Measurements from ENCODE around the gene ZFHX3. TPM values are rescaled to one million over a fixed set of nuclear protein-coding genes. Genes with fewer than 3 reads are reported as not detected.

ZFHX3 gene
- total and polyA plus RNA-seq, 8 donors, result 2.5 to 17.6 (median 9.9) TPM

- WGBS, 2 donors, result 78 to 81% methylated on average over 4 of the region's 4 CpGs
- H3K4me3 ChIP-seq, result no peak overlapping the region
- H3K36me3 ChIP-seq, result no peaks in the 10 kb centered on the region
- H3K4me1 ChIP-seq, result peaks cover 26 to 57% (median 56%) of the 10 kb centered on the region in 3 donors
- no peaks in the 10 kb centered on the region for H3K9me3 ChIP-seq
- H3K27ac ChIP-seq, result peak overlapping the region in 1 of 4 donors; percentile 94
- no peaks in the 10 kb centered on the region for H3K27me3 ChIP-seq
- TF ChIP-seq CTCF (IDR thresholded peaks at IDR 0.05), result no peak
- intact Hi-C loops (cut with DNase I), result no loop called here
- ATAC-seq, result no peak
- FAIRE-seq, result no peak
- no peak for DNase-seq
These were observed 5.1 kb upstream of the ZFHX3 start for GRCh38 chr16:73053038-73053363.

GRCh38 chr16:73052576-73052975 is 4.6 kb upstream of the ZFHX3 start:
- H3K4me3 ChIP-seq, result no peak overlapping the region
- DNase-seq (no peak), ATAC-seq (no peak), FAIRE-seq (no peak)
- no peaks in the 10 kb centered on the region for H3K9me3 ChIP-seq
- no peaks in the 10 kb centered on the region for H3K36me3 ChIP-seq
- intact Hi-C loops (cut with DNase I), result no loop called here
- peaks cover 26 to 57% (median 56%) of the 10 kb centered on the region in 3 donors for H3K4me1 ChIP-seq
- H3K27ac ChIP-seq, result peak overlapping the region in 1 of 4 donors; percentile 94
- WGBS, 2 donors, result 85 to 89% methylated on average over 9 of the region's 9 CpGs
- no peaks in the 10 kb centered on the region for H3K27me3 ChIP-seq
- no peak for TF ChIP-seq CTCF (IDR thresholded peaks at IDR 0.05)

- Histone ChIP-seq H3K4me3 (no peak overlapping the region), H3K27ac (peak overlapping the region in 2 of 4 donors; percentile 19 to 30), H3K36me3 (no peaks in the 10 kb centered on the region), H3K4me1 (peaks cover 26 to 60% (median 59%) of the 10 kb centered on the region in 3 donors), H3K27me3 (no peaks in the 10 kb centered on the region), H3K9me3 (no peaks in the 10 kb centered on the region)
- intact Hi-C loops (cut with DNase I), result no loop called here
- 94% methylated on average over 9 of the region's 9 CpGs for WGBS, 2 donors
- no peak for TF ChIP-seq CTCF (IDR thresholded peaks at IDR 0.05)
- ATAC-seq, result no peak
- DNase-seq, result no peak
- FAIRE-seq, result no peak
These were observed 4.0 kb upstream of the ZFHX3 start for GRCh38 chr16:73051961-73052360.

- ATAC-seq (no peak), FAIRE-seq (no peak), DNase-seq (no peak)
- H3K27ac ChIP-seq, result peak overlapping the region in 3 of 4 donors; percentile 19 to 54 (median 30)
- no peak for TF ChIP-seq CTCF (IDR thresholded peaks at IDR 0.05)
- H3K4me1 ChIP-seq, result peaks cover 30 to 67% (median 63%) of the 10 kb centered on the region in 3 donors
- no peak overlapping the region for H3K4me3 ChIP-seq
- no peaks in the 10 kb centered on the region for H3K36me3 ChIP-seq
- intact Hi-C loops (cut with DNase I), result no loop called here
- no peaks in the 10 kb centered on the region for H3K27me3 ChIP-seq
- 32 to 33% methylated on average over 5 of the region's 5 CpGs for WGBS, 2 donors
- H3K9me3 ChIP-seq, result no peaks in the 10 kb centered on the region
These were observed 3.3 kb upstream of the ZFHX3 start for GRCh38 chr16:73051226-73051625.

GRCh38 chr16:73050201-73051099 is 2.5 kb upstream of the ZFHX3 start:
- intact Hi-C loops (cut with DNase I), result no loop called here
- H3K4me3 ChIP-seq, result no peak overlapping the region
- 31 to 42% methylated on average over 11 of the region's 11 CpGs for WGBS, 2 donors
- H3K27ac ChIP-seq, result peak overlapping the region; percentile 3 to 54 (median 24)
- no peaks in the 10 kb centered on the region for H3K9me3 ChIP-seq
- H3K27me3 ChIP-seq, result no peaks in the 10 kb centered on the region
- no peak for FAIRE-seq
- TF ChIP-seq CTCF (IDR thresholded peaks at IDR 0.05), result no peak
- ATAC-seq, result peak in 1 of 4 donors; percentile 8
- peaks cover 33 to 71% (median 61%) of the 10 kb centered on the region in 3 donors for H3K4me1 ChIP-seq
- no peak for DNase-seq
- no peaks in the 10 kb centered on the region for H3K36me3 ChIP-seq
